ENCODE data around the gene SPOCK3. TPM values are rescaled to one million over a fixed set of nuclear protein-coding genes. Genes with fewer than 3 reads are reported as not detected.

Gene SPOCK3
- total and polyA plus RNA-seq, 10 of the 15 experiments (the other 5 are each of a cell fraction or from before 2014, with no cell fraction given) = 0.06 to 0.39 (median 0.09) TPM; not detected in 5

DNA sequence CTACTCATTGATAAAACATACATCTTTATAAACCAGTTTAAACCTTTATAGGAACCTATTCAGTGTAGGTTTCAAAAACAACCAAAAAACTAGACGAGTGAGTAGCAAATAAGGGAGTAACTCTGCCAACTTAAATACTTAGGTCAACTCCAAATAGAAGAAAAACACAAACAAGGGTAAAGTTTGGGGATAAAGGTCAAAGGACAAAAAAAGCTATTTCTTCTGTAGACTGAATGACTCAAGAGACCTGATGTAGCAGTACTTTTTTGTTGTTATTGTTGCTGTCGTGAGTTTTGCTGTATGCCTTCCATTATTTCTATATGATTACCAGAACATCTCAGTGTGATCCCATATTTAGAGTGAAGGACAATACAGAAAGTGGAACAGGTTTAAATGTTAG is 199.3 kb downstream of the SPOCK3 start (continued):
- TF ChIP-seq, protein P1, sequence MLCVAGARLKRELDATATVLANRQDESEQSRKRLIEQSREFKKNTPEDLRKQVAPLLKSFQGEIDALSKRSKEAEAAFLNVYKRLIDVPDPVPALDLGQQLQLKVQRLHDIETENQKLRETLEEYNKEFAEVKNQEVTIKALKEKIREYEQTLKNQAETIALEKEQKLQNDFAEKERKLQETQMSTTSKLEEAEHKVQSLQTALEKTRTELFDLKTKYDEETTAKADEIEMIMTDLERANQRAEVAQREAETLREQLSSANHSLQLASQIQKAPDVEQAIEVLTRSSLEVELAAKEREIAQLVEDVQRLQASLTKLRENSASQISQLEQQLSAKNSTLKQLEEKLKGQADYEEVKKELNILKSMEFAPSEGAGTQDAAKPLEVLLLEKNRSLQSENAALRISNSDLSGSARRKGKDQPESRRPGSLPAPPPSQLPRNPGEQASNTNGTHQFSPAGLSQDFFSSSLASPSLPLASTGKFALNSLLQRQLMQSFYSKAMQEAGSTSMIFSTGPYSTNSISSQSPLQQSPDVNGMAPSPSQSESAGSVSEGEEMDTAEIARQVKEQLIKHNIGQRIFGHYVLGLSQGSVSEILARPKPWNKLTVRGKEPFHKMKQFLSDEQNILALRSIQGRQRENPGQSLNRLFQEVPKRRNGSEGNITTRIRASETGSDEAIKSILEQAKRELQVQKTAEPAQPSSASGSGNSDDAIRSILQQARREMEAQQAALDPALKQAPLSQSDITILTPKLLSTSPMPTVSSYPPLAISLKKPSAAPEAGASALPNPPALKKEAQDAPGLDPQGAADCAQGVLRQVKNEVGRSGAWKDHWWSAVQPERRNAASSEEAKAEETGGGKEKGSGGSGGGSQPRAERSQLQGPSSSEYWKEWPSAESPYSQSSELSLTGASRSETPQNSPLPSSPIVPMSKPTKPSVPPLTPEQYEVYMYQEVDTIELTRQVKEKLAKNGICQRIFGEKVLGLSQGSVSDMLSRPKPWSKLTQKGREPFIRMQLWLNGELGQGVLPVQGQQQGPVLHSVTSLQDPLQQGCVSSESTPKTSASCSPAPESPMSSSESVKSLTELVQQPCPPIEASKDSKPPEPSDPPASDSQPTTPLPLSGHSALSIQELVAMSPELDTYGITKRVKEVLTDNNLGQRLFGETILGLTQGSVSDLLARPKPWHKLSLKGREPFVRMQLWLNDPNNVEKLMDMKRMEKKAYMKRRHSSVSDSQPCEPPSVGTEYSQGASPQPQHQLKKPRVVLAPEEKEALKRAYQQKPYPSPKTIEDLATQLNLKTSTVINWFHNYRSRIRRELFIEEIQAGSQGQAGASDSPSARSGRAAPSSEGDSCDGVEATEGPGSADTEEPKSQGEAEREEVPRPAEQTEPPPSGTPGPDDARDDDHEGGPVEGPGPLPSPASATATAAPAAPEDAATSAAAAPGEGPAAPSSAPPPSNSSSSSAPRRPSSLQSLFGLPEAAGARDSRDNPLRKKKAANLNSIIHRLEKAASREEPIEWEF (IDR thresholded peaks at IDR 0.05; ENCODE audit: insufficient replicate concordance, low read depth, low read length) = no peak
- no peak for TF ChIP-seq NFIC (IDR thresholded peaks at IDR 0.05; ENCODE audit: low read depth, low read length)
- no peak for TF ChIP-seq TCF3 (IDR thresholded peaks at IDR 0.05; ENCODE audit: borderline replicate concordance, insufficient read depth, low read depth, low read length)
- no peak for TF ChIP-seq ZNF24 (IDR thresholded peaks at IDR 0.05)
- TF ChIP-seq ZBTB4 (CRISPR knock-in tag; IDR thresholded peaks at IDR 0.05) = no peak
- TF ChIP-seq RELB (IDR thresholded peaks at IDR 0.05; ENCODE audit: low read depth) = no peak
- no peak for TF ChIP-seq HDAC2 (IDR thresholded peaks at IDR 0.05)
- no peak for TF ChIP-seq CREM (IDR thresholded peaks at IDR 0.05; ENCODE audit: low read depth)
- no peak for TF ChIP-seq SP1 (IDR thresholded peaks at IDR 0.05; ENCODE audit: low read depth, low read length)
- no peak for TF ChIP-seq STAT1 (conservative IDR thresholded peaks at IDR 0.05)
- no peak for TF ChIP-seq PAX8 (IDR thresholded peaks at IDR 0.05)
- no peak for TF ChIP-seq RELA (IDR thresholded peaks at IDR 0.05; ENCODE audit: borderline replicate concordance, partially characterized antibody)

Measured in GM12878 (cell line).